CD8-positive, alpha-beta memory T cell (primary cell): ENCODE results near the gene DHX58. TPM values are rescaled to one million over a fixed set of nuclear protein-coding genes. Genes with fewer than 3 reads are reported as not detected.
"Not testable (repeated sequence)": the region's sequence is repeated elsewhere in the genome, so short reads cannot be mapped to it uniquely, and the experiment has no call there.

Experiments
- CTCF ChIA-PET: fragments of 350-600 bp; sonication (Branson Sonifier 250); formaldehyde crosslinking; loops from one replicate; lab custom pipeline; 2021; ENCODE audit warnings: antibody characterized with exemption; lab: Charles Lee
- POLR2A ChIA-PET: fragments of 350-600 bp; sonication (Branson Sonifier 250); formaldehyde crosslinking; loops from one replicate; lab custom pipeline; 2021; ENCODE audit warnings: antibody characterized with exemption; lab: Charles Lee
- DNase-seq, 5 donors: peaks; one replicate each; pipeline versions ENCODE4 v3.0.0 to v3.0.0-alpha.2; 2020 to 2022; ENCODE audit warnings: mixed read lengths in 1 of 5
- H3K27ac ChIP-seq: one replicate; pipeline ENCODE4 v1.7.0; 2013; ENCODE audit warnings: low read depth, mild to moderate bottlenecking, low read length, moderate library complexity
- H3K27me3 ChIP-seq: 2 replicates; pipeline ENCODE4 v1.7.0; 2013; ENCODE audit warnings: low read length, mild to moderate bottlenecking; ENCODE audit not compliant: insufficient read depth, poor library complexity, severe bottlenecking
- H3K36me3 ChIP-seq: 2 replicates; pipeline ENCODE4 v1.7.0; 2013; ENCODE audit warnings: mild to moderate bottlenecking, low read length, moderate library complexity; ENCODE audit not compliant: insufficient read depth
- H3K4me1 ChIP-seq: 2 replicates; pipeline ENCODE4 v1.7.0; 2013; ENCODE audit warnings: mild to moderate bottlenecking, low read length, moderate library complexity; ENCODE audit not compliant: insufficient read depth
- H3K4me3 ChIP-seq: 2 replicates; pipeline ENCODE4 v1.7.0; 2013; ENCODE audit warnings: mild to moderate bottlenecking, low read length
- H3K9me3 ChIP-seq: 2 replicates; pipeline ENCODE4 v1.7.0; 2013; ENCODE audit warnings: mild to moderate bottlenecking, low read length
- H3K27ac Mint-ChIP-seq, 8 donors: one replicate each; pipeline ENCODE4 v1.8.0; 2020 to 2021; ENCODE audit warnings: mixed read lengths in 8 of 8, mild to moderate bottlenecking in 6 of 8, inconsistent platforms in 3 of 8, moderate library complexity in 3 of 8
- H3K27me3 Mint-ChIP-seq, 2 donors: one replicate each; pipeline ENCODE4 v1.8.0; 2020 to 2021; ENCODE audit warnings: mixed read lengths in 2 of 2, mild to moderate bottlenecking in 1 of 2, moderate library complexity in 1 of 2
- H3K36me3 Mint-ChIP-seq, 3 donors: one replicate each; pipeline ENCODE4 v1.8.0; 2020 to 2021; ENCODE audit warnings: mixed read lengths in 3 of 3, inconsistent platforms in 1 of 3, mild to moderate bottlenecking in 1 of 3
- H3K4me1 Mint-ChIP-seq, 3 donors: one replicate each; pipeline ENCODE4 v1.8.0; 2020 to 2021; ENCODE audit warnings: mixed read lengths in 3 of 3, inconsistent platforms in 1 of 3, mild to moderate bottlenecking in 1 of 3
- H3K4me3 Mint-ChIP-seq, 7 donors: one replicate each; pipeline ENCODE4 v1.8.0; 2020 to 2021; ENCODE audit warnings: mixed read lengths in 7 of 7, mild to moderate bottlenecking in 6 of 7, moderate library complexity in 4 of 7, inconsistent platforms in 2 of 7
- H3K9me3 Mint-ChIP-seq, 5 donors: one replicate each; pipeline ENCODE4 v1.8.0; 2020 to 2022; ENCODE audit warnings: mixed read lengths in 5 of 5, mild to moderate bottlenecking in 3 of 5, moderate library complexity in 2 of 5, inconsistent platforms in 1 of 5
- polyA plus RNA-seq: library from polyadenylated mRNA; unstranded; fragments of 300-500 nt; fragmentation: Illumina TruSeq; gene quantifications from one replicate; pipeline ENCODE4 v1.2.3, GENCODE V29; 2021
- total RNA-seq, 2 experiments: library from RNA; stranded (reverse); gene quantifications; one replicate each; pipeline ENCODE4 v1.2.3, GENCODE V29; 2021

DHX58 gene
- total RNA-seq, result 1 to 10 TPM; 8.1 to 9.7 TPM
- polyA plus RNA-seq, result 10.7 TPM

DNA sequence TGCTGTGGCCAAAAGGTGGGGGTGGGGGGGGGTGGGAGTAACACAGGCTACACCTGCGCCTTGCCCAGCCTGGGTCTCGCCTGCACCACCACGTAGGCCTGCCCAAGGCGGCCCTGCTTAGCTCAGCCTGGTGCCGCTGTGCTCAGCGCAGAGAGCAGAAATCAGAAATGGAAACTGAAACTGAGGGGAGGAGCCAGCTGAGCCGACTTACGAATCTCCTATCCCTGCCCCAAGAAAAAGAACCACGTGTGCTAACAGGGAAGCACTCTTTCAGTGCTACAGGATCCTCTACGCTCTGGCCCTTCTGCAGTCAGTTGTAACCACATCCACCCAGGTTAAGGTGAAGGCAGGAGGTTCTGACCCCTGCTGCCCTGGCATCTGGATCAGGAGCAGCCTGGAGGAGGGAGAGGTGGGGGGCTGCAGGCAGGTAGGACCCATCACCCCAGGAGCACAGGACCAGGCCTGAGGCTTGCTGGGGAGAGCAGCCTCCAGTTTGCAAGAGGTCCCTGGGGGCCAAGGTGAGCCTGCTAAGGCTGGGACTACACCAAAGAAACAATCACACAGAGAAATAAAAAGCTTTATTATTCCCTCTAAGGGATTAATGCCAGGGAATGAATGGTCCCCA, at the start of gene DHX58:
Gene DHX58, minus strand, starts transcription at position 163 of the 625 bp plus-strand sequence. CDS start 822 bp downstream, outside the sequence.
- H3K27ac Mint-ChIP-seq, result peak within 1 kb of the TSS; percentile 86 to 98 (median 96)
- no peaks in the 10 kb centered on the region for H3K36me3 ChIP-seq
- H3K4me3 ChIP-seq, result peak within 1 kb of the TSS; percentile 76
- H3K27ac ChIP-seq, result peak within 1 kb of the TSS; percentile 63
- CTCF ChIA-PET, result interaction anchor here (0.6 to 11.7 kb wide), 14 partner anchors 11 to 316 kb away, joined by 3 to 109 read pairs (median 4); partner anchors contain the start of genes CNP and ODAD4
- H3K27me3 ChIP-seq, result no peaks in the 10 kb centered on the region
- POLR2A ChIA-PET, result interaction anchor here (0.6 to 2.4 kb wide), 8 partner anchors 8 to 280 kb away, joined by 3 to 13 read pairs (median 4); partner anchors contain the start of genes CNP, DNAJC7 and NKIRAS2
- H3K36me3 Mint-ChIP-seq, result peaks cover 0 to 37% (median 7%) of the 10 kb centered on the region in 3 donors
- no peaks in the 10 kb centered on the region for H3K27me3 Mint-ChIP-seq
- H3K9me3 Mint-ChIP-seq, result no peaks in the 10 kb centered on the region
- H3K9me3 ChIP-seq, result no peaks in the 10 kb centered on the region
- peak within 1 kb of the TSS; percentile 81 to 93 (median 90) for H3K4me3 Mint-ChIP-seq
- peaks cover 27% of the 10 kb centered on the region for H3K4me1 ChIP-seq
- DNase-seq, result peak; percentile 55 to 86 (median 76)
- peaks cover 33 to 54% (median 34%) of the 10 kb centered on the region in 3 donors for H3K4me1 Mint-ChIP-seq

DNA sequence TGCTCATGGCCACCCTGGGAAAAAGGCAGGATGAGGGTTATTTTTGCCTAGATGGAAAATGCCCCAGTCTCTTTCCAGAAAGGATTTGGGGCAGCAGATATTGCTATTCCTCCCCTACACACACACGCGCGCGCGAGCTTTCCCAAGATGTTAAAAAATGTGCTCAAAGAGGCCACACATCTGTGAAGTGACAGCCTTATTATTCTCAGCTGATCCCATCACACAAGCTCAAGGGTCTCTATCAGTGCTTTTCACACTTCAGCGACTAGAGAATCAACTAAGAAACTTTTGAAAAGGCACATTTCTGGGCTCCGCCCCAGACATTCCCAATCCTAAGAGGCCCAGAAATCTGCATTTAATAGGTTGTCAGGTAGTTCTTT, 48.0 kb upstream of the DHX58 start:
- POLR2A ChIA-PET, result no interaction called here
- H3K4me3 ChIP-seq, result no peak overlapping the region
- Mint-ChIP-seq H3K4me1 (peaks cover 3 to 6% (median 4%) of the 10 kb centered on the region in 3 donors), H3K9me3 (no peaks in the 10 kb centered on the region), H3K27me3 (peaks cover 0 to 2% of the 10 kb centered on the region in 2 donors), H3K36me3 (no peaks in the 10 kb centered on the region), H3K27ac (no peak overlapping the region), H3K4me3 (no peak overlapping the region)
- no peak overlapping the region for H3K27ac ChIP-seq
- CTCF ChIA-PET, result interaction anchor here (1.2 kb wide), 1 partner anchor 23 kb away, joined by 3 read pairs; no protein-coding TSS in a partner anchor
- H3K9me3 ChIP-seq, result no peaks in the 10 kb centered on the region
- no peak for DNase-seq
- H3K4me1 ChIP-seq, result peaks cover 3% of the 10 kb centered on the region
- no peaks in the 10 kb centered on the region for H3K36me3 ChIP-seq
- no peaks in the 10 kb centered on the region for H3K27me3 ChIP-seq

DNA sequence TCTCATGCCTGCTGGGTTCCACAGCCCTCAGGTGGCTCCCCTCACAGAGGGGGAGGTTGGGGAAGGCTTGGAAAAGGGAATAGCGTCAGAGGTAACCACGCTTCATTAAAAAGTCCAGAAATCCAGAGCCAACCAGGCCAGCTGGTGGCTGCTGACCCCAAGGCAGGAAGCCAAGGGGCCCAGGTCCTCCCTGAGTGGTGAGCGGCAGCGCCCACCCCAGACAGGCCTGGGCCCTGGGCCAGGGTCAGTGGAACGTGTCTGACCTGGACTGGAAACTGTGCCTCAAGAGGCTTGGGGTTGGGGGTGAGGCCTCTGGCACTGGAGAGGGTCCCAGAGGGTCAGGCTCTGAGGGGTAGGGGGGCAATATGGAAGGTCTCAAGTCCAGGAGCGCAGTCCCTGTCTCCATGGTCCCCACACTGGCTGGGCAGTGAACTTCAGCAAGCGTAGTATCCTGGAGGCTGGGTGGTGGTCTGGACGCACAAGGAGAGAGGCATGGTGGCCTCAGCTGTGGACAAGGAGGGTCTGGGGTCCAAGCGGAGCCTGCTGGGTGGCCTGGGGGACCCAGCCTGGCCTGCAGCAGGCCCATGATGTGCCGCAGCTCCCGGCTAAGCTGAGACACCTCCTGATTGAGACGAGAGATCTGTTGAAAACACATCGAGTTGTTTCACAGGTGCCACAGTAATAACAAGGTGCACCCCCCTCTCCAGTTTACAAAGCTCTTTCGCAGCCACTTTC, 47.4 kb upstream of the DHX58 start:
- Histone ChIP-seq H3K4me1 (peaks cover 5% of the 10 kb centered on the region), H3K36me3 (no peaks in the 10 kb centered on the region), H3K9me3 (no peaks in the 10 kb centered on the region), H3K4me3 (no peak overlapping the region), H3K27me3 (no peaks in the 10 kb centered on the region), H3K27ac (no peak overlapping the region)
- Mint-ChIP-seq H3K27me3 (peaks cover 0 to under 1% of the 10 kb centered on the region in 2 donors), H3K36me3 (no peaks in the 10 kb centered on the region), H3K4me3 (peak overlapping the region in 1 of 7 donors; percentile 18), H3K27ac (no peak overlapping the region), H3K9me3 (no peaks in the 10 kb centered on the region), H3K4me1 (peaks cover 5 to 8% (median 5%) of the 10 kb centered on the region in 3 donors)
- ChIA-PET POLR2A (no interaction called here), CTCF (interaction anchor here (1.2 kb wide), 1 partner anchor 24 kb away, joined by 3 read pairs; no protein-coding TSS in a partner anchor)
- no peak for DNase-seq

DNA sequence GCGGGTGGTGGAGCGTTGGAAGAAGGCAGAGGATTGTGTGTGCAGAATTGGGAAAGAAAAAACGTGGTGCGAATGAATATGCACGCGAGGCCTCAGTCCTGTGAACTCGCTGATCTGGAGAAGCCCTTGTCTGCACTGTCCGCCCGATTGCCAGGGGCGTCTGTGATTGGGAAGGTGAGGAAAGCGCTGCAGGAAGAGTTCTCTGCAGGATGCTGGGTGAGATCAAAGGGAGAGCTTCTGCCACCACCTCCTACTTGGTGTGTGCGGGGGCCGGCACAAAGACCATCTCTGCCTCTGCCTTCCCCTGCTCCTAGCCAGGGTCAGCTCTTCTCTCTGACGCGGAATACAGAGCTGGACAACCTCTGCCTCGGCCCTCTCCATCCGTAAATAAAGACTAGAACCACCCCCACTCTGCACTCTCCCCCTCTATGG, 43.1 kb upstream of the DHX58 start:
- H3K36me3 Mint-ChIP-seq, result peaks cover 0 to 25% (median 2%) of the 10 kb centered on the region in 3 donors
- no peaks in the 10 kb centered on the region for H3K27me3 ChIP-seq
- H3K4me3 ChIP-seq, result peak overlapping the region; percentile 49
- DNase-seq, result no peak
- peak overlapping the region in 4 of 8 donors; percentile 23 to 95 (median 64) for H3K27ac Mint-ChIP-seq
- no peaks in the 10 kb centered on the region for H3K27me3 Mint-ChIP-seq
- ChIA-PET POLR2A (interaction anchor here (0.7 to 1.2 kb wide), 2 partner anchors 35 to 191 kb away, joined by 5 to 10 read pairs; partner anchors contain the start of gene KAT2A), CTCF (no interaction called here)
- H3K4me1 ChIP-seq, result peaks cover 31% of the 10 kb centered on the region
- H3K4me3 Mint-ChIP-seq, result peak overlapping the region; percentile 60 to 96 (median 95)
- H3K9me3 ChIP-seq, result no peaks in the 10 kb centered on the region
- H3K4me1 Mint-ChIP-seq, result peaks cover 33 to 46% (median 41%) of the 10 kb centered on the region in 3 donors
- no peaks in the 10 kb centered on the region for H3K36me3 ChIP-seq
- no peak overlapping the region for H3K27ac ChIP-seq
- no peaks in the 10 kb centered on the region for H3K9me3 Mint-ChIP-seq

DNA sequence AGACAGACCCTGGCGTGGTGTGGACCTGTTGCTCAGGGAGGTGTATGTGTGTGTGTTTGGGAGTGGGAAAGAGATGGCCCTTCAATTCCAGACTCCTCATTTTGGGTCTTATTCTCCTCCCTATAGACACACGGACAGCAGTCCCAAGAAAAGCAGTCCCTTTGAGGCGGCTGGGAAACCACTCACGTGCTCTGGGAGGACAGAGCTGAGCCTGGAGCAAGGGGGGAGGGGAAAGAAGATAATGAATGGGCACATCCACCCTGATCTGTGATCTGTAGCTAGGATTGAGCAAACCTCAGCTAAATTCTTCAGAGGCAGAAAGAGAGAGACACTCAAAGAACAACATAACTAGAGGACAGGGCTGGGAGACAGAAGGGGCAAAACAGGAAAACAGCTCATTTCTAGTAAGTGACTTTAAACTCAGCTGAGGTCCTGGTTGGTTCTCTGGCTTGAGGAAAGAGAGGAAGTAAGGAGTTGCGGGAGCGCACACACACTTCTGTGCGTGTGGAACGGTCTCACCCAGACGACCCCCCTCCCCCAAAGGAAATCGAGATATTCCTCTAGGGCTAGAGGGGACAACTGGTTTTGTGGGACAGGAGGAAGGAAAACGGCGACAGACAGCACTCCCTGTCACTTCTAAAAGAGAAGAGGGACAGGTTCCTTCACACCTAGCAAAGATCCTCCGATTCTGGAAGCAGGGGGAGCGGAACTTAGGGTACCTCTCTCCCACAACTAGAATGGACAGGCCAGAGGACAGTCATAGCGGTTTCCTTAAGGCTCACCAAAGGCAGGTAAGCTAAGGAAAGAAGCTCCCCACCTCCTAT, 41.6 kb upstream of the DHX58 start:
- Histone ChIP-seq H3K27ac (peak overlapping the region; percentile 81), H3K4me1 (peaks cover 31% of the 10 kb centered on the region), H3K27me3 (no peaks in the 10 kb centered on the region), H3K4me3 (peak overlapping the region; percentile 82), H3K9me3 (no peaks in the 10 kb centered on the region), H3K36me3 (no peaks in the 10 kb centered on the region)
- peak overlapping the region; percentile 73 to 97 (median 95) for H3K27ac Mint-ChIP-seq
- no peak for DNase-seq
- no peaks in the 10 kb centered on the region for H3K9me3 Mint-ChIP-seq
- H3K36me3 Mint-ChIP-seq, result peaks cover 0 to 28% (median 2%) of the 10 kb centered on the region in 3 donors
- H3K4me1 Mint-ChIP-seq, result peaks cover 33 to 47% (median 41%) of the 10 kb centered on the region in 3 donors
- CTCF ChIA-PET, result interaction anchor here (1.5 kb wide), 1 partner anchor 105 kb away, joined by 3 read pairs; no protein-coding TSS in a partner anchor
- H3K27me3 Mint-ChIP-seq, result no peaks in the 10 kb centered on the region
- POLR2A ChIA-PET, result interaction anchor here (0.8 to 1.0 kb wide), 2 partner anchors 42 to 94 kb away, joined by 3 to 4 read pairs; partner anchors contain the start of gene DHX58
- peak overlapping the region; percentile 89 to 96 (median 95) for H3K4me3 Mint-ChIP-seq

DNA sequence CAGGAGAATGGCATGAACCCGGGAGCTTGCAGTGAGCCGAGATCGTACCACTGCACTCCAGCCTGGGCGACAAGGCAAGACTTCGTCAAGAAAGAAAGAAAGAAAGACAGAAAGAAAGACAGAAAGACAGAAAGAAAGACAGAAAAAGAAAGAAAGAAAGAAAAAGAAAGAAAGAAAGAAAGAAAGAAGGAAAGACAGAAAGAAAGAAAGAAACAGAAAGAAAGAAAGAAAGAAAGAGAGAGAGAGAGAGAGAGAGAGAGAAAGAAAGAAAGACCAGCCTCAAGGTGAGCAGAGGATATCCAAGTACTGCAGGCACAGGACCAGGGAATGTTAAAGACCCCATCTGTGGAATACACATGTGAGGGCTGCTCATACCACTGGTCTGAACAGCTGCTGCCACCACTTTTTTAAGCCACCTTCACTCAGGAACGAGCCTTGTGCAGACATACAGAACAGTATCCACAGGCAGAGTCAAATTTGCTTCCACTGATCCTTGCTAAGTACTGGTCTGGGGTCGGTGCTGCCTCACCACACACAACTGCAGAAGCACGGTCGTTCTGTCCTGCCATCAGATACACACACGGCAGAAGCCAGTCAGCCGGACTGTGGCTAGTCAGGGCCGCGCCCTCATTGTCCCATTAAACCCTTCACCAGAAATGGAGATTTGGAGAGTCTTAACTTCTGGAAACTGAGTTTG, 34.5 kb upstream of the DHX58 start:
- Mint-ChIP-seq H3K4me1 (peaks cover 32 to 61% (median 53%) of the 10 kb centered on the region in 3 donors), H3K27me3 (no peaks in the 10 kb centered on the region), H3K4me3 (peak overlapping the region in 1 of 7 donors; percentile 81), H3K36me3 (peaks cover 0 to 65% (median 11%) of the 10 kb centered on the region in 3 donors), H3K9me3 (no peaks in the 10 kb centered on the region), H3K27ac (peak overlapping the region in 3 of 8 donors; percentile 8 to 85 (median 27))
- Histone ChIP-seq H3K4me3 (no peak overlapping the region), H3K9me3 (no peaks in the 10 kb centered on the region), H3K27me3 (no peaks in the 10 kb centered on the region), H3K27ac (no peak overlapping the region), H3K4me1 (peaks cover 10% of the 10 kb centered on the region), H3K36me3 (no peaks in the 10 kb centered on the region)
- ChIA-PET POLR2A (no interaction called here), CTCF (no interaction called here)
- no peak for DNase-seq

DNA sequence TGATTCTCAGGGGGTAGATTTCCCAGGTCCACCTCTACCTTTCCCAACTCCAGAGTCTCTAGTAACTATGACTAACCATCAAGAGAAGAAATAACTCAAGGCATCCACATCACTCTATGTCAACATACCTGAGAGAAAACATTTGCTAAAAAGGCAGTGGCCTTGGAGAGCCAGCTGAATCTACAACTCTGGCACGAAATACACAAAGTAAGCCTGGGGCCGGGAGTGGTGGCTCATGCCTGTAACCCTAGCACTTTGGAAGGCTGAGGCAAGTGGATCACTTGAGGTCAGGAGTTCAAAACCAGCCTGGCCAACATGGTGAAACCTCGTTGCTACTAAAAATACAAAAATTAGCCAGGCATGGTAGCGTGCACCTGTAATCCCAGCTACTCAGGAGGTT, 30.6 kb upstream of the DHX58 start:
- H3K4me3 Mint-ChIP-seq, H3K27ac ChIP-seq, H3K27me3 ChIP-seq, H3K4me1 ChIP-seq, DNase-seq, H3K9me3 ChIP-seq, H3K9me3 Mint-ChIP-seq, CTCF ChIA-PET, H3K27me3 Mint-ChIP-seq, POLR2A ChIA-PET, H3K4me3 ChIP-seq: not testable (repeated sequence)
- H3K4me1 Mint-ChIP-seq, result peaks cover 41 to 70% (median 49%) of the 10 kb centered on the region in 3 donors
- peaks cover 0 to 67% (median 11%) of the 10 kb centered on the region in 3 donors for H3K36me3 Mint-ChIP-seq
- H3K27ac Mint-ChIP-seq, result peak overlapping the region in 1 of 8 donors; percentile 89
- peaks cover 11% of the 10 kb centered on the region for H3K36me3 ChIP-seq
